Superior temporal gyrus (tissue), 1 donor: Measurements from ENCODE around the gene FRMD4A.
"Not testable (repeated sequence)": the region's sequence is repeated elsewhere in the genome, so short reads cannot be mapped to it uniquely, and the experiment has no call there.

Source experiments
- DNase-seq: peaks from one replicate; pipeline ENCODE4 v3.0.0-alpha.2; 2016; ENCODE audit errors: extremely low spot score

The FRMD4A gene

DNA sequence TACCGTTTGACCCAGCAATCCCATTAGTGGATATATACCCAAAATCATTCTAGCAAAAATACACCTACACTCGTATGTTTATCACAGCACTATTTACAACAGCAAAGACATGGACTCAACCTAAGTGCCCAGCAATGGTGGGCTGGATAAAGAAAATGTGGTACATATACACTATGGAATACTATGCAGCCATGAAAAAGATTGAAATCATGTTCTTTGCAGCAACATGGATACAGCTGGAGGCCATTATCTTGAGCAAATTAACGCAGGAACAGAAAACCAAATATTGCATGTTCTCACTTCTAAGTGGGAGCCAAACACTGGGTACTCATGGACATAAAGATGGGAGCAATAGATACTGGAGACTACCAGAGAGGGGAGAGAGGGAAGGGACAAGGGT, 223.9 kb downstream of the FRMD4A start:
- no peak for DNase-seq

DNA sequence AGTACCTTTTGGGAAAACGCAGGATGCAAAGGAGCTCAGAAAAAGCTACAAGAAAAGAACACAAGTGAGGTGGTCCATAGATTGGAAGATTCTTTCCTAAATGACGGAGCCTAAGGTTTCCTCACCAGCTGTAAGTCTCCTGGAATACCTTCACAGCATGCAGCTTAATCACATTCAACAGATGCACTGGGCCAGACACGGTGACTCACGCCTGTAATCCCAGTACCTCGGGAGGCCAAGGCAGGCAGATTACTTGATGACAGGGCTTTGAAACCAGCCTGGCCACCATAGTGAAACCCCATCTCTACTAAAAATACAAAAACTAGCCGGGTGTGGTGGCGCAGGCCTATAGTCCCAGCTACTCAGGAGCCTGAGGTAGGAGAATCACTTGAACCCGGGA, 228.7 kb downstream of the FRMD4A start:
- DNase-seq: no peak

DNA sequence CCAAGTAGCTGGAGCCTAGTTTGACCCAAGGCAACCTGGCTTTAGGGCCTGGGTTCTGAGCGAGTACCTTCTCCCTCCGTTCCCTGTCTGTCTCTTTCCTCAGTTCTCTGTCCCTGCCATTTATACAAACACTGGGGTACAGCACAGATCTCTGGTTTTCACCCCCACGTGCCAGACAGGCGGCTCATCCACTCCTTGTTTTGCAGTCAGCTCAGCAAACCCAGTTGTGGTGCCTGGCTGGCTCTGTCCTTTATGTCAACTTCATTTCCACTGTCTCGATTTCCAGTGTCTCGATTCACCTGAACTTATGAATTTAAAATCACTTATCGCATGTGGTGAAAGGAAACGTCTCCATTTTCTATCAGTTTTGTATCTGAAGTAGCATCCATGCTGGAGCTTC, 230.8 kb downstream of the FRMD4A start:
- no peak for DNase-seq

DNA sequence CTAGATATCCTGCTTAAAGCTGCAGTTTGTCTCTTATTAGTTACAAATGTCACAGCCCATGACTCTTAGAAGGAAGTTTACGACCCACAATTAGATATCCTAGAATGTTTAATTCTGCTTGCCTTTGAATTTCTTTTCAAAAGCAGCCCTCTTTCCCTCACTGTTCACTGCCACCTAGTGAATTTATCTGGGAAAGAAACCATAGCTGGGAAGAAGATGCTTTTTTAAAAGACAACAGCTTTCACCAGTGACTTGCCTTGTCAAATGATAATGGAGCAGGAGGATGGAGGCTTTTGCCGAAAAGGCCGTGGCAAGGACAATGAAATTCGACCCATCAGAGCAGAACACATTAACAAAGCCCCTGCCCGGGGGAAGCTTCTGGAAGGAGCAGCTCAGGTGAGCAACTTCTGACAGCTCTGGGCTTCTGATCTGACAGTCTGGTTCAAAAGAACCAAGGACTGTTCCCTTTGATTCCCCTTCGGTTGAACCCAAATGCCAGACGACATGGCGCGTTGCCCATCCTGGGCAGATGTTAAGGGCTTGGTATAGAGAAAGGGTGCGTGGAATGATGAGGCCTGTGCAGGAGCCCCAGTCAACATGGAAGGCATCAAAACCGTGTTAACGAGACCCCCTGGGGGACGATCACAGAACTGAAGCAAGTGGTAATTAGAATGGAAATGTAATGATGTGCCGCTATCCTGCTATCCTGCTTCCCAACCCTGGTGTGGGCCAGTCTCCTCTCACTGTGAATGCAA, 236.8 kb downstream of the FRMD4A start:
- DNase-seq: peak; percentile 76

DNA sequence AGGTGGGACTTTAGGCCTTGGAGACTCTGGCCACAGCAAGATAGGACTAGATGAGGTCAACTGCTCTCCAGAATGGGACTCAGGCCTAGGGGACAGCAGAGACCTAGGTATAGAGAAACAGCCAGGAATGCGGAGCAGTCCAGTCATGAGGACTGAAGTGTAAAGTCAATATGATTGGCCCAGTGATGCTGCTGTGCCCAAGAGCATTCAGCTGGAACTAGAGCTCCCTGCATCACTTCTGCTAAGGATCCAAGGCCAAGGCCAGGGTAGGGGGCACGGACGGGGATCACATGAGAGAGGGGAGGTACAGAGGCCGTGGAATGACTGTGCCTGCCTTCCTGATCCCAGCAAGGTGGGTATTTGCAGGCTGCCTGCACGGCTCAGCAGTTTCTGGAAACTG, 237.9 kb downstream of the FRMD4A start:
- DNase-seq: no peak

DNA sequence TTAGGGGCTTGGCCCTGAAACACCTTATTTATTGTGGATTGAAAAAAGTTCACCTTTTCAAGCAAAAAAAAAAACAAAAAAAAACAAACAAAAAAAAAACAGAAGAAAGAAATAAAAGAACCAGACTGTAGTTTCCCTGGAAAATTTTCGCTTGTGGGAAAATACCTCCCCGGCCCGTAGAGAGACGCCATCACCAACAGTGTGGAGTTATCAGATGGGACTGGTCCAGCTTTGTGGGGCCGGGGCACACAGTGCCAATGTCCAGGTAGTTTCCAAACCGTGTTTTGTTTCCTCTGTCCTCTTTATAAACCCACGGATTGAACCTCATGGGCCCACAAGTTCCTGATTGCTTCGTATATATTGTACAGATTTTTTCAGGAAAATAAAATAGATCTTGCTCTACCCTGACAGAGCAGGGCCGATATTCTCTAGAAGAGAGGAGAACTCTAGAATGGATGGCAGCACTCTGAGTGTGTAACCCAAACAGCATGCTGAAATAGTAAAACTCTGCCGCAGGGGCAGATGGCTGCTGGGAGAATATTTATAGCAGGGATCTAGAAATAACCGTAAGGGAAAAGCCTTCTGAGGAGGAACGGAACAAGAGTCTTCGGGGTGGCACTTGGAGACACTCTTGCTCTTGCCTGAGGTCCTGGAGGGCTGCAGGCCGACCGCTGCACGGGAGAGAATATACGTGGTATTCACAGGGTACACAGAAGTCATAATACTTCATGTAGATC, 241.0 kb downstream of the FRMD4A start:
- DNase-seq: peak; percentile 61

DNA sequence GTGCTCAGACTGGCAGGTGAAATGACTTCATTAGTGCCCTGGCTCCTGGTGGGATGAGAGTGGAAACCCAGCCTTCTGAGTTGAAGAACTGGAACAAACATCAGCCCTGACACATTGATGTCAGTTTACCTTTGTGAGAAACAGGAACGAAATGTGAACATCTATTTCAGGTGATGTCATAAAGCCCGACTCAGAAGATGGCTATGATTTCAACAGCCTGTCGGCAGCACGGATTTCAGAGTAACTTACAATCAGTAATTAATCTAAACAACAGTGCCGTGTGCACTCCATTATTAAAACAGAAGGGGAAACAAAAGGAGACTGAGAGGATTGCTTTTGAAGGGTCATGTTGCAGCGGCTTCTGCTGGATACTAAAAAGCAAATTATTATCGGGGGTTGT, 243.2 kb downstream of the FRMD4A start:
- no peak for DNase-seq

DNA sequence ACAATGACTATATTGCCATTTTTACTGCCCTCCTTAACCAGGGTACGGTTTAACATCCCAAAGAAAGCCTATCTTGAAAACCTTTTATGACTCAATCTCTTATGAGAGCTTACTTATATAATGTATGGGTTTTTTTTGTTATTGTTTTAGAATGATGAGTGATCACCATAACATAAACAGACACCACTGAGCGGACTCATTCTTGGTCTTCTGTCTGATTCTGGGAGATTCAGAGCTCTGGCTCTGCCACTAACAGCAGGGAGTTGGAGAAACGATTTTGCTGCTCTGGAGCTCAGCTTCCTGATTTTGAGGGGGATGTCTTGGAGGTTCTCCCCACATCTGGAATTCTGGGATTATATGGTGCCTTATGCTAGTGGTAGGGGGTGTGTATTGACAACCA, 244.1 kb downstream of the FRMD4A start:
- DNase-seq: no peak

DNA sequence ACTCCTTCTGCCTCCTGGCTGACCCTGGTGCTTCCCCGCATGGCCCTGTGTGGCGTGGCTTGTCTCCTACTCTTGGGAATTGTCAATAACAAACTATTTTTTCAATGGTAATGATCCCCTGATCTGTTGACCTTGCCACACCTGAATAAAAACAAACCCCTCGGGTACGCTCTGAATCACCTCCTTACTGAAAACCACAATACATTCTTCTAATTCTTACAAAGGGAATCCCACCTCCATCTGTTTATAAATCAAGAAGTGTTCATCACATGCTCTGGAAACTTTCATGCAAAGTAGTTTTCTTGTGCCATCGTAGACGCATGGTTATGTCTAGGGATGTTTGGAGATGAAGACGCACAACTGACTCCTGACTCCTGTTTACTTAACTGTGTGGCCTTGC, 245.8 kb downstream of the FRMD4A start:
- DNase-seq: no peak

DNA sequence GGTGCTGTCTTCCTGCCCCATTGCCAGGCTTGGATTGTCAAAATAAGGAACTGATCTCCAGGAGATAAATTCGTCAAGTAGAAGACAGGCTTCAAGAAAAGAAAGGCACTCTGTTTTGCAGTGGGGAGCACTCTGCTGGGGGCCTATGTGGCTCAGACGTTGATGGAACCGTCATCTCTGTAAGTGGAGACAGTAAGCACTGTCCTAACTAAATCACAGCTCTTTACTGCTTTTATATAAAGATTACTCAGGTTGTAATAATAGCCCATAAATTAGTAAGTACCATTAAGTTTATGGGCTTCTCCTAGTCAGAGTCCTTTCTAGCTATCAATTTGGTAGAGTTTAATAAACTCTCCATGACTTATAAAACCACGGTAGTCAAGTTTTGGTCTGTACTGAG, 249.9 kb downstream of the FRMD4A start:
- no peak for DNase-seq

DNA sequence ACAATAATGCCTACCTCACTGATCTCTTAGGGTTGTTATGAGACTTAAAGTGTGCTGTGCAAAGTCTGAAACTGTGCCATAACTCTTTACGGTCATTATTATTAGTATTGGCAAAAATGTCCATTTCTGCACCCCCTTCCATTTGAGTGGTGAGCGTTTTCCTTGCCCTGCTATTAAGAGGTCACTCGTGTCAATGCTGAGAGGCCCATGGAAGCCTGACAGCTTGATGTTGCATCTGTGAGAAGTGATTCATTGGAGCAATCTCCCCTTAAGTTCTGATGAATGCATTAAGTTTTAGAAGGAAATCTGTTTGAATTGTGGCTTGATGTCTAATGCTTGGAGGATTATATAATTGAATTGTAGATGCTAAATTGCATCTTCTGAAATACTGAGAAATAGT, 253.3 kb downstream of the FRMD4A start:
- no peak for DNase-seq

DNA sequence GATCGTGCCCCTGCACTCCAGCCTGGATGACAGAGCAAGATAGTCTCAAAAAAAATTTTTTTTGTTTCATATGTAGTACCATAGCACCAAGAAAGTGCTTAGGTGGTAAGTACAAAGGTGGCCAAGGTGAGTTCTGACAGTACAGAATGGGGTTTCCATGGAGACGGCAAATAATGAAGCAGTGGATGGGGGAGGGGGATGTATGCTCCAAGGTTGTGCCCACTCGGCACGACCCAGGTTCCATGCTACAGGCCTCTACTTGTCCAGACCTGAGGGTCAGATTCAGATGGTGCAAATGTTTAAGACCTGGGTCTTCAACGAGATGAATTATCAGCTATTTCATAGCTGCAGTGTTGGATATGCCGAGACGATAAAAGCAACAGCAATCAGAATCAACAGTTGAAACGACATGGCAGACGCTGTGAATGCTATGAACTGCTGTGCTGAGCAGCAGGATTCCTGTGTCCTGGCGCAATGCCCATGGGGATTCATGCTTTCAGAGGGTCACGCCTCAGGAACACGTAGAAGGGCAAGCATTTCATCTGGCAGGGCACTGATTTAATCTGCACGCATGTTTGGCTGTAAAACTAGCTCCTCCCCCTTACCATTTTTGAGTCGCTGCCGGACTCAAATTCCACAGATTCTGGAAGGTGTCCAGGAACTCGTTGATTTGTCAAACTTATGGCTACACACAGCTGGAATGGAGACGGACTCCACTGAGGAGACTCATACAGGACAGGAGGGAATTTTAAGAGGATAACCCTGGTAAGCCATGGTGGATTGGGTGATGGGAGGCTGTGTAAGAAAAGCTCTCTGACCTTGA, 256.5 kb downstream of the FRMD4A start:
- no peak for DNase-seq

DNA sequence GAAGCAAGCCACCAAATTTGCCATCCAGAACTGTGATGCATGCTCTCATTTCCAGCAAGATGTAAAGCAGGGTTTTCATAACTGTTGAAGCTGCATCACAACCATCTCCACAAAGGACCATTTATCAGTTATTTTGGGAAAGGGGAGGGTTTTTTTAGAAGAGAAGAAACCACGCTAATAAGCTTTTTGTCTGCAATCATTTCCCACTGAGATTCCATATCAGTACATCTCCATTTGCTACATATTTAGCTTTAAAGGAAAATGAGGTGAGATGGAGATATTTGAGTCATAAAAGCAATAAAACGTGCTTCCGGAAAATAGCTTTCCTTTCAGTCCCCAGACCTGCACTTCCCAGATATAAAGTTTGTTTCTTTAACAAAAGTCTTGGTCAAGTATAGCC, 258.2 kb downstream of the FRMD4A start:
- no peak for DNase-seq

DNA sequence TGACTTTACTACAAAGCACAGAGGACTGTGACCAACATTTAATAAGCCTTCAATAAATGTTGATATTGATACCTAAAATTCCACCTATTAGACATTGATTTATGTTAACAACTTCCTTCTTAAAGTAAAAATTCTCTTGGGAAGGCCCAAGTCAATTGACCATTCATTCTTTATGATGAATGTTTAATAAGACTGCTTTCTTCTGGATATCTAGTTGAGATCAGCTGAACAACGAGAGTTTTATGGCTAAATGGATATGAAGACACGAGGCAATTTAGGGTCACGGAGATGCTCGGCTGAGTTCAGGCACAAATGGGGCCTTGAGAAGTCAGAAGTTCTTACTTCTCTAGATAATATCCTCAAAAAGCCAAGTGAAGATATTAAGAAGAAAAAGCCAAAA, 258.8 kb downstream of the FRMD4A start:
- DNase-seq: no peak

DNA sequence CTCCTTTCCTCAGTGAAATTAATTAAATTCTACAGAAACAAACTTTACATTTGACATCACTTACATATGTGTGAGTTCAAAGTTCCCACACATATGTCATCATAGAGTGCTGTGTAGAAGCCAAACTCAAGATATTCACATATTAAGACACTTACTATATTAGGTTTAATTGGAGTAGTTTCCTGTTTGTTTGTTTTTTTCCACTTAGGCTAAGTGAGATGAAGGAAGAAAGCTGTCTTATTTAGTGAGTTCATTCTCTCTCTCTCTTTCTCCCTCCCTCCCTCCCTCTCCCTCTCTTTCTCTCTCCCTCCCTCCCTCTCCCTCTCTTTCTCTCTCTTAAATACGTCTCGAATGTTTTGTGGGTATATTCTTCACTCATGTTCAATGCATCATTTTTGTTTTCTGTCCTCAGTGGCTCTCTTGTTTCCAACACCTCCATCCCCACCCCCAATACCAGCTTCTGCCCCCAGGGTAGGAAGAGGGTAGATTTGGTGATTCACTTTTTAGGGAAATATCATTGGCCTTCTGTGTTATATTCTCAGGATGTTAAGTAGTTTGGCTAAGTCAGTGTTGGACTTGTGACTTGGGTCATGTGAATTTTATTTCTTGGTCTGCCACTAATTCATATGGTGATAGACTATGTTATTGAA, 262.0 kb downstream of the FRMD4A start:
- no peak for DNase-seq

DNA sequence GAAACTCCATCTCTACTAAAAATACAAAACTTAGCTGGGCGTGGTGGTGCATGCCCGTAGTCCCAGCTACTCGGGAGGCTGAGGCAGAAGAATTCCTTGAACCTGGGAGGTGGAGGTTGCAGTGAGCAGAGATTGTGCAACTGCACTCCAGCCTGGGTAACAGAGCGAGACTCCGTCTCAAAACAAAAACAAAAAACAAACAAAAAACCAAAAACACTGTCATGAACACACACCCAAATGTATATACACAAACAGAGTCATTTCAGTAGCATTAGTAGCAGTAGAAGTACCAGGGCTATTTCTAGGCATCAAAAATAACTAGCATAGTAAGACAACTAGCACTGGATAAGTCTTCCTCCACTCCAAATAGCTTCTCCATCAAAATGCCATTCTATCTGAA, 263.1 kb downstream of the FRMD4A start:
- not testable (repeated sequence) for DNase-seq

DNA sequence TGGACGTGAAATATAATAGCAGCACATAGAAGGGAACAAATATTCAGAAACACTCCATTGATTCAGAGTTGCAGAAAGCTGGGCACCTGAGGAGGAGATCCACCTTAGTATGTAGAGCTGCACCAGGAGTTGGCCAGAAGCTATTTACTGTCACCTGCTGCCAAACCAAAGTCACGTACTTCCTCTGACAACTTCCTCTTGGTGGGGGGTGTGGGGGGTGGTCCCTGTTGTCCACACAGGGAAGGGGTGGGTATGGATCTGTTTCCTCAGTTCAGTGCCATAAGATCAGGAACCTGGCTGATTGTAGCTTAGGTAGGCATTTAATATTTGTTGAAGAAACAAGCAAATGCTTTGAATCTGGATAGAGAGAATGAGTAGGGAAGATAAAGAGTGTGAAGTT, 264.6 kb downstream of the FRMD4A start:
- no peak for DNase-seq

DNA sequence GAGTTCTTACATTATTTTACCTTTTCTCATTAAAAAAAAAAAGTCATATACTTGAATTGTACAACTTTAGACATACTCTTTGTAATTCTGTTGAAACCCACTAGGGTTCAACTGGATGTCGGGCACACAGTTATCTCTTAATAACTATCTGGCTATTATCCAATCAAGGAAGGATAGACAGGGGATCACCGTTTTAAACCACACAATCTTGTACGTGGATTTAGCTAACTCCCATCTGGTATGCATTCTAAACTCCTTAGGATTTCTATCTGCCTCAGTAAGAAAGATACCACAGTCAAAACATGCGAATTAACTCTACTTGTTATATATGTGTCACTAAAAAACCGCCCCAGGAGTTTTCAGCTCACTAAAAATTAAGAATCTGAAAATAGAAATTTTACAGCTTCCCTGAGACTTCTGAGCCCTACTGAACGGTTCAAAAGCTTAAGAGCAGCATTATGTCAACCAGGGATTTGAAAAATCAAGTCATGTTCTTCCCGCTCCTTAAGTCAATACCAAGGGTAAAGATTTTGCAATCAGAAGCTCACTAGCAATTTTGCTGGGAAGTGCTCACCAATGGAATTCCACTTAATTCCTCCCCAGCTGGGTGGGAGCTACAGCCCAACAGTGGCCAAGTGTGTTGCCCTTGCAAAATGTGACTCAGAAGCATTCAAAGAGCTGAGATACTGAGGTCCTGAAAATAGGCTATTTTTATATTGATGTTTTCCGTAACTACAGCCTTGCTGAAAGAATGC, 267.0 kb downstream of the FRMD4A start:
- no peak for DNase-seq

DNA sequence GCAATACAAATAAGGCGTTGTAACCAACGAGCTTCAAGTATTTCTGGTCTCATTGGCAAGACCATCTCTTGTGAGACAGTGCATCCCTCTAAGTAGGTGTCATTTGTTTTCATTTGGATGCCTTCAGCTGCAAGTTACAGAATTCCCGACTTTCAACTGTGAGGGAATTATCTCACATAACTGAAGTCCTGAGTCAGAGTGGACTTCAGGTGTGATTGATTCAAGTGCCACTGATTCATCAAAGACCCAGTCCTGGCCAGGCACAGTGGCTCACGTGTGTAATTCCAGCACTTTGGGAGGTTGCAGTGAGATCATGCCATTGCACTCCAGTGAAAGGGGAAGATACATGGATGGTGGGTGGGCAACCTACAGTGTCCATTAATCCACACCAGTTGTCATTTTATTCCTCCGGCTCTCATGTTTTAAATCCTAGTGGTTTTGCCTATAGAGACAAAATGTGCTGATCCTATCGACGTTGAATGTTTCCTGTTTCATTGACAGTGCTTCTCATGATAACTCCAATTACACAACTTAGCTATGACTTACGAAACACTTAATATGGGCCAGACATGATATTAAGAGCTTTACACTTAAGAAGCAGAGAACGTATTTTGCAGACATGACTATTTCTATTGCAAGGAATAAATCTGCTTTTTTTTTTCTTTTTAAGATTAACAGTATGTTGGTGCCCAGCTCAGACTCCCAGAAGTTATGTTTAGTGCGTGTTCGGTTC, 268.0 kb downstream of the FRMD4A start:
- DNase-seq: no peak

DNA sequence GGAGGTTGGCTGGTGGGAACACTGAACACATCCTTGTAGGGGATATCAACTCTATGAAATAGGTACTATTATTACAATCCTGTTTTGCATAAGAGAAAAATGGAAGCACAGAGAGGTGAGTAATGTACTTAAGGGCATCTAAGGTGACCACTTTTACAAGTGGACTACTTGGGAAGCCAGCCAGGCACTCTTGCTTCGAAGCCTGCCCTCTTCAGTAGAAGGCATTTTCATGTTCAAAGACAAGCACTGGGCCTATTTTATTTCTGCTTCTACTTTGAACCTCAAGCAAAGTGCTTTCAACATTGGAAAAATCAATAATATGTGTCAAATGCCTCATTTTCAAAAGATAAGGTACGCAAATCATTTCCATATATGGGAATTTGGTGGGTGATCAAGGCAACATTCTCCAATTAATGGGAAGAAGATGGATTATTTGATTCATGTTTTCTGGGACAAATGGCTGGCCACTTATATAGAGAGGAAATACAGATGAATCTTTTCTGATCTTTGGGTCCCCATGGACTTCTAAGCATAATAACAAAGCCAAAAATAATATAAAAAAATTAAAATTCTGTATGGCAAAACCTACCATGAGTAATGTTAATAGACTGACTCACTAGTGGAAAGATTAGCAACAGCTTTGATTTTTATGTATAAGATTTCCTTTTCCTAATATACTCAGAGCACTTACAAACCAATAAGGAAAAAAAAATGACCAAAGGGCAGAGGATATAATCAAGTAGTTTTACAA, 270.2 kb downstream of the FRMD4A start:
- DNase-seq: no peak
